GM12872 (cell line): Measurements from ENCODE around the gene TNFRSF4.

Source experiments
- TF ChIP-seq, protein P1 (sequence below): IDR thresholded peaks from 3 replicates; pipeline ENCODE4 v1.5.1; 2011; ENCODE audit warnings: low read depth, mild to moderate bottlenecking, low read length, moderate library complexity; ENCODE audit not compliant: insufficient read depth

TNFRSF4 gene

DNA sequence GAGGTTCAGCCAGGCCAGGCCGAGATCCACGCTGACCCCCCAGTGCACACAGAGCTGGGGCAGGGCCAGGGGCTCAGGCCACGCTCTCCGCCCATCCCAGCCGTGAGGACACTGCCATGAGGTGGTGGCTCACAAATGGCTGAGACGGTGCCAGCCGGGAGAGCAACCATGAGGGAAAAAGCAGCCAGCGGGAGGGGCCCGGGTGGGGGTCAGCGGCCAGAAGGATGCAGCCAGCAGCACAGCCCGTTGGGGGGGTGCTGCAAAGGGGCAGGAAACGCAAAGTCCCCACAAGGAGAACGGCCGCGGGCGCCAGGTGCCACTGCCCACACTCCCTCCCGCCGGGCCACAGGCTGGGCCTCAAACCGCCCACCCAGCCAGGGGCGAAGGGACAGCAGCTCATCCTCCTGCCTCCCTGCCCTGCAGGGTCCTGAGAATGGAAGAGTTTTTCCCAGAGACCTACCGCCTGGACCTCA is 32.0 kb downstream of the TNFRSF4 start:
- TF ChIP-seq, protein P1, sequence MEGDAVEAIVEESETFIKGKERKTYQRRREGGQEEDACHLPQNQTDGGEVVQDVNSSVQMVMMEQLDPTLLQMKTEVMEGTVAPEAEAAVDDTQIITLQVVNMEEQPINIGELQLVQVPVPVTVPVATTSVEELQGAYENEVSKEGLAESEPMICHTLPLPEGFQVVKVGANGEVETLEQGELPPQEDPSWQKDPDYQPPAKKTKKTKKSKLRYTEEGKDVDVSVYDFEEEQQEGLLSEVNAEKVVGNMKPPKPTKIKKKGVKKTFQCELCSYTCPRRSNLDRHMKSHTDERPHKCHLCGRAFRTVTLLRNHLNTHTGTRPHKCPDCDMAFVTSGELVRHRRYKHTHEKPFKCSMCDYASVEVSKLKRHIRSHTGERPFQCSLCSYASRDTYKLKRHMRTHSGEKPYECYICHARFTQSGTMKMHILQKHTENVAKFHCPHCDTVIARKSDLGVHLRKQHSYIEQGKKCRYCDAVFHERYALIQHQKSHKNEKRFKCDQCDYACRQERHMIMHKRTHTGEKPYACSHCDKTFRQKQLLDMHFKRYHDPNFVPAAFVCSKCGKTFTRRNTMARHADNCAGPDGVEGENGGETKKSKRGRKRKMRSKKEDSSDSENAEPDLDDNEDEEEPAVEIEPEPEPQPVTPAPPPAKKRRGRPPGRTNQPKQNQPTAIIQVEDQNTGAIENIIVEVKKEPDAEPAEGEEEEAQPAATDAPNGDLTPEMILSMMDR = no peak

DNA sequence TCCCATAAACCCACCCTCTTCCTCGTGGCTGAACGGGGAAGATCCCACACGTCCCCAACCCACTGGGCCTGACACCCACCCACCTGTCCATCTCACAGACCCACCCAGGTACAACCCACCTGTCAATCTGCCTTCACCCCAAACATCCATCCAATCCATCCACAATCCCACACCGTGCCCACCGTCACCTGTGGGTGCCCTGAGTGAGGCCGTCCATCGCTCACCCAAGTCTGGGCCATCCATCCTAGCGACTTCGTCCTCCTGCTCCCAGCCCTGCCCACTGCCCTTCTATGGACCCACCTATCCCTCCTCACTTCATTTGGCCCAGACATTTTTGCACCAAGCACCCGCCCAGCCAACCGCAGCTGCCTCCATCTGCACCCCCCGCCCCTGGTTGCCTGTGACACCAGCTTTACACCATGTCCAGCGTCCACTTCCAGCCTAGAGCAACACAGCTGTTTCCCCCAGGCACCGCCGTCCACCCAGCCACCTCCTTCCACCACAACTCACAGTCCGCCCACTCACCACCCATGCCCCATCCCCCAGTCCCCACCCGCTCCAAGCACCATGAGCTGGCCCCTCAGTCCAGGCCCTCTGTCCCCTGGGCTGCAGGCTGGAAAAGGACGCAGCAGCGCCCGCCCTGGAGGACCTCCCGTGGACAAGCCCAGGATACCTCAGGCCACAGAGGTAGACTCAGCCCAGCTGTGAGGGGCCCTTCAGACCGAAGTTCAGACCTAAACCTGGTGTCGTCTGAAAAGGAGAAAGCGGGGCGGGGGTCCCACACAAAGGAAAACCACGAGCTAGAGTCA is 32.6 kb downstream of the TNFRSF4 start:
- TF ChIP-seq, protein P1 = no peak

DNA sequence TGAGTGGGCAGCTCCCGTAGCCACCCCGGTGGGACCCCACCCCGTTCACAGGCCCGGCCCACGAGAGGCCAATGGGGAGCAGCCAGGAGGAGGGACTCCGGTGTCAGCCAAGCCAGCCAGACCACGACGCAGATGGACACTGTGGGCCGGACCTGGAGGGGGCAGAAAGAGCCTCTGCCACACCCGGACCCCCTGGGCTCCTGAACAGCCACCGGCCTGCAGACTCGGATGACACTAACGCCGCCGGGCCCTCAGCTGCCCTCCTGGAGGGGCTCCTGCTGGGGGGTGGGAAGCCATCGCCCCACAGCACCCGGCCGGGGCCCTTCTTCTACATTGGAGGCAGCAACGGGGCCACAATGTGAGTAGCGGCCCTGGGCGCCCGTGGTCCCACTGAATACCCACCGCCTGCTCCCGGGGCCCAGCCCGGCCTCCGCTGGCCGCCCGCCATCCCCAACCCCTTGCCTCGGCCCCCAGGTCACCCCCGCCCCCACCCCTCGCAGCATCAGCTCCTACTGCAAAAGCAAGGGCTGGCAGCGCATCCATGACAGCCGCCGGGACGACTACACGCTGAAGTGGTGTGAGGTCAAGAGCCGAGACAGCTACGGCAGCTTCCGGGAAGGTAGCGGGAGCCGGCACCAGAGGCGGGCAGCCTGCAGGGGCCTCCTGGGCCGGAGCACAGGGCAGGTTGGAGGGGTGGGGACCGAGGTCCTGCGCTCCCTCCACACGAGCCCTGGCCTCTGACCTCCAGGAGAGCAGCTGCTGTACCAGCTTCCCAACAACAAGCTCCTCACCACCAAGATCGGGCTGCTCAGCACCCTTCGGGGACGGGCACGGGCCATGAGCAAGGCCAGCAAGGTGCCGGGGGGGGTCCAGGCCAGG is 33.7 kb downstream of the TNFRSF4 start:
- TF ChIP-seq, protein P1 = no peak

DNA sequence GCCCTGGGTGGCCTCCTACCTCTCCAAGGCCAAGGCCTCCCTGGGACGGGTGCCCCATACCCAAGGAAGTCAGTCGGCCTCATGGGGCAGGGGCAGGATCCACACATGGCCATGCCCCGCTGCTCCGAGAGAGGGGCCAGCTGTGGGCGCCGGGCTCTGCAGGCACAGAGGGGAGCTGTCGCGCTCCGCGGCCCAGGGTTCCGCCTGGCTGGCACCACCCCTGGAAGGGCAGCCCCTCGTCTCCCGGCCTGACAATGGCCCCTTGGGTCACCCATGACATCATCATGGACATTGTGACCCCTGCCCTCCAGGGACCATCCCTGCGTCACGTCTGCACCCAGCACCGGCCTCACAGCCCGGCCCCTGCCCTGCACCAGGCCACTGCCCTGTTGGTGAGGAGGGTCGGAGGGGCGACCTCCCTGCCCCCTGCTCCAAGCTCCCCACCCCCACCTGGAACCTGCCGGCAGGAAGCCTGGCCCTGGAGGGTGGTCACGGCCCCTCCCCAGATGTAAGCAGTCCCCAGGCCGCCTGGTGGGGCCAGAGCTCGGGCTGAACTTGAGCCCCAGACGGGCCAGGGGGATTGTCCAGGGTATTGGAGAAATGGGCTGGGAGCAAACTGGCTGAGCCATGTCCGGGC is 34.5 kb downstream of the TNFRSF4 start:
- TF ChIP-seq, protein P1 = no peak

DNA sequence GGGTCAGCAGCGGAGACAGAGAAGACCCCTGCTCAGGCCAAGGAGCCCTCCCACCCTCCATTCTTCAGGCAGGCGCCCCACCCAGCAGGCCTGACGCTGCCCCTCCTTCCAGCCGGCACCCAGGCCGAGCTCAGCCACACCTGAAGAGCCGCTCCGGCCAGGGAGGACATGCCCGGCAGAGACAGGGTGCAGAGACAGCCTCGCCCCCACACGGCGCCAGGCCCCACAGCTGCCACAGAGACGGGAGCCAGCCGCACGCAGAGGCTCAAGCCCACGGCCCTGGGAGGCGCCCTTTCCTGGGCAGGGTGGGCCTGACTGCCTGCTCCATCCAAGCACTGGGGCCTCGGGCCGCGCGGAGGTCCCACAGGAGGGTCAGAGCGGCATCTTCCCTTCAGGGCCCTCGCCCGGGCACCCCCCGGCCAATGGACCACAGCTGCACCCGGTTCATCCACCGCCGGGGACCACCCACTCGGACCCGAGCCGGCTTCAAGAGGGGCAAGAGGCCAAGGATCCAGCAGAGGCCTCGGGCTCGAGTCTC is 35.1 kb downstream of the TNFRSF4 start:
- TF ChIP-seq, protein P1 = no peak

DNA sequence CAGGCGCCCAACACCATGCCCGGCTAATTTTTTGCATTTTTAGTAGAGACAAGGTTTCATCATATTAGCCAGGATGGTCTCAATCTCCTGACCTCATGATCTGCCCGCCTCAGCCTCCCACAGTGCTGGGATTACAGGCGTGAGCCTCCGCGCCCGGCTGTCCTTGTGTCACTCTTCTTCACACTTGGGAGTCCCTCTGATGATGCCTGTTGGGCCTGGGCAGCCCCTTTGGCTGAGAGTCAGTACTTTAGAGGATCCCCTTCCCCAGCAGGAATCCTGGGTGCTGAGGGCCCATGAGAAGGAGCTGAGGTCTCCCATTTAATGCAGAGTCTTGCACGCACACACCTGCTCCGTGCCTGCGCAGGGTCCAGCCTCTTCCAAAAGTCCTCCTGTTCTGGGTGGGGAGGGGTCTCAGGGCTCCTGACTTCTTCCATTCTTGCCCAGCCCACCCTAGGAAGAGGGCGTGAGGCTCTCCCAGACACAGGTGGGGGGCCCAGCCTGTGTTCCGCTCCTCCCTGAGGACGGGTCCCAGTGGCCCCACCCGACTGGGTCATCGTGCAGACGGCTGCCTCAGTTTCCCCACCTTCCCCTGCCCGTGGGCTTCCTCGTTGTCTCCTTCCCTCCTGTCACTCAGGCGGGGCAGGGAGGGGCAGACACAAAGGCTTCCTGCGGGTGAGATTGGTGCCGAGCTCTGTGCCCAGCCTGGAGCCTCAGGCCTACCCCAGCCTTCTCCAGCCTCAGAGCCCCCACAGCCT is 36.3 kb downstream of the TNFRSF4 start:
- TF ChIP-seq, protein P1 = no peak
